ENCODE measurements around the gene C2orf42. TPM values are rescaled to one million over a fixed set of nuclear protein-coding genes. Genes with fewer than 3 reads are reported as not detected.
"Not testable (repeated sequence)": the region's sequence is repeated elsewhere in the genome, so short reads cannot be mapped to it uniquely, and the experiment has no call there.

C2orf42 gene
- total RNA-seq, 1 donor from 2014 or later: 27.8 TPM

DNA sequence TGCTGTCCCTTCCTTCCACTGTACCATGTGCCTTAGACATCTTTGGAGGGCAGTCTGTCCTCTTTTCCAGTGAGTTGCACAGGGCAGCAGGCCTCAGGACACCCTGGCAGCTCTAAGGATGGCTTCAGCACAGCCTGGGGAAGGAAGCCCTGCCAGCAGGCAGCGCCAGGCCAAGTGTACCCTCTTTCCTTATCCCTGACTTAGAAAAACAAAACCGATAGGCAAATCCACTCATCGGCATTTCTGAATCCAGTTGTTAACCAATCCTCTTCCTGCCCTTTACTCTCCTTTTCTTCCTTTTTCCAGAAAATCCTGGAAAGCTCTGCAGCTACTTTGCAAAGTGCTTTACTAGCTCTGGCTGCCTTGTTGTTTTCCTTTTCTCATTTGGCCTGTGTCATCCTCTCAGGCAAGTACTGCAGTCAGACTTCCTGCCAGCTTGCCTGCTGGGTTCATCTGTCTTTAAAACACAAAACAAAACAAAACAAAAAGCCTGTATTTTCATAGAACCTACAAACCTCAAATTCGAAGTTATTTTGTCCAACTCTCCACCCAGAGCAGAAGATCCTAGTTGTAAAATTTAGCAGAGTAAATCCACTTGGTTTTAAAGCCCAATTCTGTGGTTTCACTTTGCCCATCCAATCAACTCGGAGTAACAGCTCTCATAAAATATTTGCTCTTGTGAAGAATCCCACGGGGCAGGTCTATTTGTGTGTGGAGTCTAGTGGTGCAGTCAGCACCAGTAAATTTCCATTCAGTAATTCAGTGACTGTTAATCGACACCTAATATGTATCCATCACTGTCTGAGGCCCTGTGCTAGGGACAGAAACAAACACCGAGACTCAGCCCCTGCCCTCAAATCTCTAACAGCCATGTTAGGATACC lies 58.3 kb downstream of the C2orf42 start:
- intact Hi-C loops (cut with micrococcal nuclease): loop anchor here (1.0 to 2.0 kb wide), 4 partner anchors 8 to 46 kb away; partner anchors contain the start of gene PCBP1

DNA sequence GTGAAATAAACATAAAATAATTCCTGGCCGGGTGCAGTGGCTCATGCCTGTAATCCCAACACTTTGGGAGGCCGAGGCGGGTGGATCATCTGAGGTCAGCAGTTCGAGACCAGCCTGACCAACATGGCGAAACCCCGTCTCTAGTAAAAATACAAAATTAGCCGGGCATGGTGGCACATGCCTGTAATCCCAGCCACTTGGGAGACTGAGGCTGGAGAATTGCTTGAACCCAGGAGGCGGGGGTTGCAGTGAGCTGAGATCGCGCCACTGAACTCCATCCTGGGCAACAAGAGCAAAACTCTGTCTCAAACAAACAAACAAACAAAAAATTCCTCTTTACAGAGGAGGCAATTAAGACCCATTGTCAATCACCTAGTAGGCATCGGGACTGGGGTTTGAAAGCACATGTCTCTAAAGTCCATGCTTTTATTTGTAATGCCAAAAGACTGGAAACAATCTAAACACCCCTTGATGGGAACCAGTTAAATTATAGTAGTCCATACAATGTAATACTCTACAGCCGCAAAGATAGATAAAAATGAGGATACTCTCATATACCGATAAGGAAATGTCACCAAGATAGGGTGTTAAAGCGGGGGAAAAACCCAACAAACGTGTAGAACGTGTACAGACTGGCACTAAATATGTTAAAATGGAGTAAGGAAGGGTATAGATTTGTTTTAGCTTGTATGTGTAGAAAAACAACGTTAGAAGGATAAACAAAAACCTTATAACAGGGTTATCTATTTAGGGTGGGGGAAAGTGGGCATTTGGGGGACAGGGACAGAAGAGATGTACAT lies 59.3 kb downstream of the C2orf42 start:
- intact Hi-C loops (cut with micrococcal nuclease): loop anchor here (1.0 to 2.0 kb wide), 4 partner anchors 7 to 45 kb away; partner anchors contain the start of gene PCBP1

DNA sequence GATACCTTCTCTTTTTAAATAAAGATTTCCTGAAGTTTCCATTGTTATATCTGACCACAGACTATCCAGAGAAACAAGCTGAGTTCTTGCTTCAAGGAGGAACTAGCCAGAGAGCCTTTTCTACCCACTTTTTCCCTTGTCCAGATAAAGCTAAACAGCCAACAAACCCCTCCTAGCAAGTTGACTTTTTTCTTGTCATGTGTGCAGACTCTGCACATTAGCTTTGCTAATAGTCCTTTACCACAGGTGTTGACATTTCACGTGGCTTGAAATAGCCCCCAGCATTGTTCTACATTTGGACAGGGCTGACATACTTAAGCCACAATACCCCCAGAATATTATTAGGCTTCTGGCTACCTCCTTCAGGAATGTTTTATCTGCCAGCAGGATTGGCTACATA lies 62.8 kb downstream of the C2orf42 start:
- intact Hi-C loops (cut with micrococcal nuclease): no loop called here

DNA sequence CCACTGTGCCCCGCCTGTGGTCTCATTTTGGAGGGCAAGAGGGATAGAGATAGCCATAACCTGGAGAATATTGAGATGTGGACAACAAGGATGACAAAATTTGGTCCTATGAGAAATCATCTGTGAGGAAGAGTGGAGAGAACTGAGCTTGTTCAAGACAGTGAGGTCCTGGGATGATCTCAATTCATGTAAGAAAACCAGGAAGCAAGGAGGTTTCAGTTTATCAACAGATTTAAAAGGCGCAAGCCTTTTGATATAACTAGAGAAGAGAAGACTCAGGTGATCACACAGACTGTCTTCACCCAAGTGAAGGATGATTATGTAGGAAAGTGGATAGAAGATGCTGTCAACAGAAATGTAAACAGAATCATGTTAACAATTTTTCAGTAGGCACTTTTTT lies 64.4 kb downstream of the C2orf42 start:
- intact Hi-C loops (cut with micrococcal nuclease): no loop called here

DNA sequence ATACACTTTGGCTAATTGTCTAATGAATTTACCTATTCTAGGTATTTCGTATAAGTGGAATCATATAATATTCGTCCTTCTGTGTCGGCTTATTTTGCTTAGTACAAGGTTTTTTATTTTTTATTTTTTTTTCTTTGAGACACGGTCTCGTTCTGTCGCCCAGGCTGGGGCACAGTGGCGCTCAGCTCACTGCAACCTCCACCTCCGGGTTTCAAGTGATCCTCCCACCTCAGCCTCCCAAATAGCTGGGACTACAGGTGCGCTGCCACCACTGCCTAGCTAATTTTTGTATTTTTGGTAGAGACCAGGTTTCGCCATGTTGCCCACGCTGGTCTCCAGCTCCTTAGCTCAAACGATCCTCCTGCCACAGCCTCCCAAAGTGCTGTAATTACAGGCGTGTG lies 65.3 kb downstream of the C2orf42 start:
- intact Hi-C loops (cut with micrococcal nuclease): no loop called here

DNA sequence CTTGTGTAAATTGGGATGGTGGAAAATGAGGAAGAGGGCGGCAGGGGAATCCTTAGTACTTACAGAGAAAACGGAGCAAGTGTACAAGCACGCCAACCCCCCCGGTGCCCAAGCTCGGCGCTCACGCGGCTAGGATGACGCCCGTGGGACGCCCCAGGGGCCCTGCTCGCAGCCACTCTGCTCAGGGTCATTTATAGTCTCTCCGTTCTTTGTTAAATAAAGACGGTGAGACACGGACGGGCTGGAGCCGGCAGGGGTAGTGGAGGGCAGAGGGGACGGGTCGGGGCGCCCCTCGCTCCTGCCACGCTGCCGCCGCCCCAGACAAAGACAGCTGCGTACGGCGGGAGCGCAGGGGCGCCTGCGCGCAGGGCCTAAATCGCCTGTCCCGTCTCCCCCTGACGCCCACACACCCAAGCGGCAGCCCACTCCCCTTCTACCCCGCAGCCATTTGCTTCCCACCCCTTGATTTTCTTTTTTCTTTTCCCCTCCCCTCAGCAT lies 65.8 kb downstream of the C2orf42 start:
- intact Hi-C loops (cut with micrococcal nuclease): loop anchor here (1.0 kb wide), 4 partner anchors 7 to 39 kb away; no protein-coding TSS in a partner anchor

DNA sequence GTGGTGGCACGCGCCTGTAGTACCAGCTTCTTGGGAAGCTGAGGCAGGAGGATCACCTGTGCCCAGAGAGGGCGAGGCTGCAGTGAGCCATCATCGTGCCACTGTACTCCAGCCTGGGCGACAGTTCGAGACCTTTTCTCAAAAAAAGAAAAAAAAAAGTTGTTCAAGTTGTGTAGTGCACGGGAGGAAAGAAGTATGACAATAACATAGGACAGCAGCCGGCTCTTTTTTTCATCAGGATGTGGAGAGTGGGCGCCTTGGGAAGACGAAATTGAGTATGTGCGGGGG lies 67.0 kb downstream of the C2orf42 start:
- intact Hi-C loops (cut with micrococcal nuclease): loop anchor here (1.0 kb wide), 4 partner anchors 9 to 37 kb away; no protein-coding TSS in a partner anchor

DNA sequence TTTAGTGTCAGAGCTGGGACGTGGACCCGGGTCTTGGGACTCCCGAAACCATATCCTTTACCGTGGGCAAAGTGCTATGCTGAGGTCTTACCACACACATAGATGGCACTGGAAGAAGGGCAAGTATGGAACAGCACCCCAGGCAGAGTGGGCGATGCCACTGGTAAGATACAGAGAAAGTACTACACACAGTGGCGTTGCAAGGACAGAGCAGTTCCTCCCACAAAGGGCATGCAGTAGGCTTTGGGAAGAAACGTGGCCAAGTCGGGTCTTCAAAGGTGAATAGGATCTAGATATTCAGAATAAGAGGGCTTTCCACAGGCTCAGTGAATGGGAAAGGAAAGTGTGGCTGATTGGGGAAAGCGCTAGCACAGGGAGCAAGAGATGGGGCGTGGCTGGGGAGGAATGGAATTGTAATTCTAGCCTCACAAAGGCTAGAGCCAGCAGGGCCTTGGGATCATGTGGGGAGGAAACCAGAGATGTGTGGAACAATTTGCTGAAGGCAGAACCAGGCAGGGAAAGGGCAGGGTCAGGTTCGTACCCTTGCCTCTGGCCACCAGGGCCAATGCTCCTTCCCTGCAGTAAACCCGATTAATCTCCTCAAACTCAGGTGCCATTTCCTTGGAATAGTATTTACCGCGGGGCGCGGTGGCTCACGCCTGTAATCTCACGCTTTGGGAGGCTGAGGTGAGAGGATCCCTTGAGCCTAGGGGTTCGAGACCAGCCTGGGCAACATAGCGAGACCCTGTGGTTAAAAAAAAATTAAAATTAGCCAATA lies 67.6 kb downstream of the C2orf42 start:
- intact Hi-C loops (cut with micrococcal nuclease): no loop called here

DNA sequence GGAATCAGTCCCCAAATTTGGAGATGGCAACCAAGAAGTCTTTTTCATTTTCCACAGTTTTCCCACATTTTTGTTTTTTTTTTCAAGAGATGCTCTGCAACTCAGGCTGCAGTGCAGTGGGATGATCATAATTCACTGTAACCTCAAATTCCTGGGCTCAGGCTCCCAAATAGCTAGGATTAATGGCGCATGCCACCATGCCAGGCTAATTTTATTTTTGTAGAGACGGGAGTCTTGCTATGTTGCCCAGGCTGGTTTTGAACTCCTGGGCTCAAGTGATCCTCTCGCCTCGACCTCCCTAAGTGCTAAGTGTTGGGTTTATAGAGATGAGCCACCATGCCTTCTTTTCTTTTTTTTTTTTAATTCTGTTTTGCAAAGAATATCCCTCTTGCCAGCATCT lies 68.3 kb downstream of the C2orf42 start:
- intact Hi-C loops (cut with micrococcal nuclease): no loop called here

DNA sequence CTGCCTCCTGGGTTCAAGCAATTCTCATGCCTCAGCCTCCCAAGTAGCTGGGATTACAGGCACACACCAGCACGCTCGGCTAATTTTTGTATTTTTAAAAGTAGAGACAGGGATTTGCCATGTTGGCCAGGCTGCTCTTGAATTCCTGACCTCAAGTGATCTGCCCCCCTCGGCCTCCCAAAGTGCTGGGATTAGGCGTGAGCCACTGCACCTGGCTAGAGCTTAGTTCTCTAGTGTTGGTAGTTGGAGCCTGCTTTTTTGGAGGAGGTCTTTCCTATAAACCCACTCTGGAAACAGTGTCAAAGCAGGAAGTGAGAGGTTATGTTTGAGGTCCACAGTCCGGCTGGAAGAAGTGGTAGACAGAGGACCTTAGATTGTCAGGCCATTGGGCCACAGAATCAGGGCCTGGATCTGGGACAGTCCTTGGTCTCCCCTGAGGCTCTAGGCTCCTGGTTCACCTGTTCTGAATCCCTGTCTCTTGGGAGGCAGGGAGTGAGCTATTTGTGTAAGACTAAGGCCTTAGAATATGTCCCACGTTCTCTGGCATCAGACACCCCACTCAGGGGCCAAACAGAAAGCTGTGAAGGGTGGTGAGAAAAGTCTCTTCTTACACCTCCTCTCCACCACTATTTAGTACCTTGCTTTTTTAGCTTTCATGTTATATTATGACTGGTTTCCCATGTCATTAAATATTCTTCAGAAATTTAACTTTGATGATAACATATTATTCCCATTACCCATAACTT lies 69.0 kb downstream of the C2orf42 start:
- intact Hi-C loops (cut with micrococcal nuclease): no loop called here

DNA sequence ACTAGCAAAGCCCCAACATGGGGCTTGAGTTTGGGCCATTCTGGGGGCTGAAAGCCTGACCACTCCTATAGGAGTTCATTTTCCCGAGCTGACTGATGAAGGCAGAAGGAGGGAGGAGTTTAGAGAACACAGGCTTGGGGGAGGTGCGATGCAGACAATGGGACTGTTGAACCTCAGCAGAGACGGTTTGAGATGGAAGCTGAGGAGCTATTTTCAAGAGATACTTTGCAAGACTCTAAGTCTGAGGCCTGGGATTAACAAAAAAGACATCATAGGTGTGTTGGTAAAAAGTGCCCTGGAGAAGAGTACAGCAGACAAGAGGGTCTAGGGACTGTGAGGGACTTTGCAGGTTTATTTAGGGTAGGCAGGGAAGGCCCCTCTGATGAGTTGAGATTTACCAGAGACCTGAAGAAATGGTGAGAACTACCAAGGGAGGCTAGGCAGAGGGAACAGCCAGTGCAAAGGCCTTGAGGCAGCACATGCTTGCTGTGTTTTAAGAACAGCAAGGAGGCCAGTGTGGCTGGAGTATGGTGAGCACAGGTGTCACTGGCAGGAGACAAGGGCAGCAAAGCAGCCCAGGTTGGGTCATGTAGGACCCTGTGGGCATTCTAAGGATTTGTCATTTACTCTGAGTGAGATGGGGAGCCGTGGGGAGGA lies 71.9 kb downstream of the C2orf42 start:
- intact Hi-C loops (cut with micrococcal nuclease): no loop called here

DNA sequence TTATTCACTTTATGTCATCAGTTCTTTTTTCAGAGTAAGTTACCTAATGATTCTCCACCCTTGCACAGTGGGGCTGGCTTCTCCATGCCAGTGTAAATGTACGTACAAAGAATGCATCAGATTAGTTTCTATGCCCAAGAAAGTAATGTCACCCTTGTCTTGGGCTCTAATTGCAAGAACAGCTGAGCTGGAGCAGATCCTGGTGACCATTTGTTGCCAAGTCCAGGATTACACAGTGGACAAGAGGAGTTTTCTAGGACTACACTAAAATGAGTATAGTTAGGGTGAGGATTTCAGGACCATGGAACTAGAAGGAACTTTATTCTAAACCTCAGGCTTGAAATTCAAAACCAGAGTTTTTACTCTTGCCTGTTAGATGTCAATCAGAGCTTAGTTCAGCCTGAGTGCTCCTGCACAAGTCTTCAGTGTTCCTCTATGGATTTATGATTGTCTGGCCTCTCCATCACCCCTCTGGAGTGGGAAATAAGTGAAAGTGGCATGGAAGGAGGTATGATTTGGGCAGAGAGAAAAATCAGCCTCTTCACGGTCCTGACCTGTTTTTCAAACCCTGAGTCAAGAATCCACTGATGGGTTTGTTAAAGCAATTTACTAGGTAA lies 73.8 kb downstream of the C2orf42 start:
- intact Hi-C loops (cut with micrococcal nuclease): no loop called here

DNA sequence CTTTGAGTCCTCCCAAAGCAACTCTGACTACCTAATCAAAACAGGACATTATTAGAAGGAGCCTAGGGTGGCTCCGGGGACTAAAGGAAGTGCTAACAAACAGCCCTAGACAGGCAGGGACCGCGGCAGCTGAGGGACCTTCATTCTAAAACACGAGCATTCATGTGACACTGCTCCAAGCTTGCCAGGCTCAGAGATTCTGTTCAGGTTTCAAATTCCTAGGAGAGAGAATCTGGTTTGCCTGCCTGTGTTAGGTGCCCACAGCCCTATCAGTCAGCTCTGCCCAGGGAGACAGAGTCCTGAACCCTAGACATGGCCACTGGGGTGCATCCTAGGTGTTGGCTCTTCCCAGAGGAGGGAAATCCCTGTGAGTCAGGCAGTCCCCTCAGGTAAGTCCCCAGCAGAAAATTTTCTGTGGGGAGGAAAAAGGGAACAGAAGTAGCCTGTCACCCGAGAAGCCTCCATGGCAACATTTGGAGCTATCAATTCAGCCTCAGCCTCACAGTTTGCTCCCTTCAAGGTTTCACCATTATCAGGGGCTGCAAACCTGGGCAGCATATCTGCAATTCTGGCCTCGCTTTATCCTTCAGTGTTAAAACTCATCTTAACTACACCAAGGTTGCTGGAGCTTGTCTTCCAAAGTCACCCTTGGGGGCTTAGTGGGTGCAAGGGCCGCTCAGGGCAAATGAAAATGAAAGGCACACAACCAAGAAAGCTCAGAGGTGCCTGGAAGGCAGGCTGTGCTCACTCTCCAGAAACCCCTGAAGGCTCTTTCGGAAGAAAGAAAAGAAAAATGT lies 75.0 kb downstream of the C2orf42 start:
- intact Hi-C loops (cut with micrococcal nuclease): no loop called here

DNA sequence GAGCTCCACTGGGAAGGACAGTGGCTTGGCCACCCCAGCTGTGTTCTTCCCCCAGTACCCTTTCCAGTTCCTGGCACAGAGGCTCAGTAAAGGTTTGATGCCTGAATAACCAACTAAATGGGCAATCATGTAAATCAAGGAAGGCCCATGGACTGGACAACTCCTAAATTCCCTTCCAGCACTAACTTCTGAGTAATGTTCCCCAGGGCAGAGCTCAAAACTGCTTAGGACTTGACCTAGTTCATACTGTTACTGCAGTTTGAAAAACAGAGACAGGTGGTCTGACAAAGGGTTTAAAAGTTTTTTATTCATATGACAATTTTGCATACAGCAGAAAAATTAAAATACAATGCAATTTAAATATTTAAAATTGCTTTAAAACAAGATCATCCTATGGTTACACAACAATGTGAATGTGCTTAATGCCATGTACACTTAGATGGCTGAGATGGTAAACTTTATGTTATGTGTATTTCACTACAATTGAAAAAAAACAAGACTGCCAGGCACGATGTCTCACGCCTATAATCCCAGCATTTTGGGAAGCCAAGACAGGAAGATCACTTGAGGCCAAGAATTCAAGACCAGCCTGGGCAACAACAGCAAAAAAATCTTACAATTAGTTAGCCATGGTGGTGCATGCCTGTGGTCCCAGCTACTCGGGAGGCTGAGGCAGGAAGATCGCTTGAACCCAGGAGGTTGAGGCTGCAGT lies 77.3 kb downstream of the C2orf42 start:
- intact Hi-C loops (cut with micrococcal nuclease): no loop called here

DNA sequence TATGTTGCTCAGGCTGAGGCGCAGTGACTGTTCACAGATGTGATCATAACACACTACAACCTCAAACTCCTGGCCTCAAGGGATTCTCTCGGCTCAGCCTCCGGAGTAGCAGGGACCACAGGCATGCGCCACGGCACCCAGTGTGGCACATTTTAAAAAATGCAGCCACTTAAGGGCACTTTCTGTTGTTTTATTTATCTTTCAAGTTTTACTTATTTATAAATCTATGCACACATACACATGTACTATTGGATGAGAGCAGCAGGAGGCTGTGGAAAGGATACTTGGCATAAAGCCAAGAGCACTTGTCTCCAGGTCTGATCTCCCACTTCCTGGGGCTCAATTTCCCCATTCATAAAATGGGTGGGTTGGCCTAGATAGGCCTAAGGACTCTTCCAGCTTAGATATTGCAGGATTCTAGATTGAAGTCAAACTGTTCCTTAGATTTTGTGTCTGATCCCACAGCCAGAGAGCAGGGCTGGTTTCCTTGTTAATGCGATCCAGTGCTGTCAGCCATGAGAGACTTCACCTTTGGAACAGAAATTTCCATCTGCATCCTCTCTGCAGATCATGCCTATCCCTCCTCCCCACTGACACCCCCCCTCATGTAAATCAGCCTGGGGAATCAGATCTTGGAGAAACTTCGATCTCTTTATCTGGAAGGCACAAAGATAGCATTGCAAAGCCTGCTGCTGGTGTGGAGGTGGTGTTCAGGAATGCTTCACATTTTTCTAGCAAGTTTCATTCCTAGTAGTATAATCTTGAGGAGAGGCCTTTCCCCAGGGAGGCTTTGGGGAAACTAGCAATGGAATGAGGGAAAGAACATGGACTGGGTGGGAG lies 78.8 kb downstream of the C2orf42 start:
- intact Hi-C loops (cut with micrococcal nuclease): no loop called here

DNA sequence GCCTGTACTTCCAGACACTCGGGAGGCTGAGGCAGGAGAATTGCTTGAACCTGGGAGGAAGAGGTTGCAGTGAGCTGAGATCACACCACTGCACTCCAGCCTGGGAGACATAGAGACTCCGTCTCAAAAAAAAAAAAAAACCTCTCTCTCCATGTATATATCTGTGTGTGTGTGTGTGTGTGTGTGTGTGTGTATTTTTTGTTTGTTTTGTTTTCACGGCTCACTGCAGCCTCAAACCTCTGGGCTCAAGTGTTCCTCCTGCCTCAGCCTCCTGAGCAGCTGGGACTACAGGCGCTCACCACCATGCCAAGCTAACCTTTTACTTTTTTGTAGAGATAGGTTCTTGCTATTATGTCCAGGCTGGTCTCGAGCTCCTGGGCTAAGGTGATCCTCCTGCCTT lies 80.4 kb downstream of the C2orf42 start:
- intact Hi-C loops (cut with micrococcal nuclease): not testable (repeated sequence)

DNA sequence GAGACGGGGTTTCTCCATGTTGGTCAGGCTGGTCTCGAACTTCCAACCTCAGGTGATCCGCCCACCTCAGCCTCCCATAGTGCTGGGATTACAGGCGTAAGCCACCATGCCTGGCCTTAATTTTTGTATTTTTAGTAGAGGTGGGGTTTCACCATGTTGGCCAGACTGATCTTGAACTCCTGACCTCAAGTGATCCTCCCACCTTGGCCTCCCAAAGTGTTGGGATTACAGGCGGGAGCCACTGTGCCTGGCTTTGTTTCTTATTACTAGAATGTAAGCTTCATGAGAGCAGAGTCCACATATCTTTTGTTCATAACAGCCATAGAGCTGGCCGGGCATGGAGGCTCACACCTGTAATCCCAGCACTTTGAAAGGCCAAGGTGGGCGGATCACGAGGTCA lies 84.7 kb downstream of the C2orf42 start:
- intact Hi-C loops (cut with micrococcal nuclease): not testable (repeated sequence)
